ENCODE results near the gene TAF1B.
A peak's percentile ranks its signal among the peaks of the same experiment; 100 is the strongest.

The TAF1B gene

DNA sequence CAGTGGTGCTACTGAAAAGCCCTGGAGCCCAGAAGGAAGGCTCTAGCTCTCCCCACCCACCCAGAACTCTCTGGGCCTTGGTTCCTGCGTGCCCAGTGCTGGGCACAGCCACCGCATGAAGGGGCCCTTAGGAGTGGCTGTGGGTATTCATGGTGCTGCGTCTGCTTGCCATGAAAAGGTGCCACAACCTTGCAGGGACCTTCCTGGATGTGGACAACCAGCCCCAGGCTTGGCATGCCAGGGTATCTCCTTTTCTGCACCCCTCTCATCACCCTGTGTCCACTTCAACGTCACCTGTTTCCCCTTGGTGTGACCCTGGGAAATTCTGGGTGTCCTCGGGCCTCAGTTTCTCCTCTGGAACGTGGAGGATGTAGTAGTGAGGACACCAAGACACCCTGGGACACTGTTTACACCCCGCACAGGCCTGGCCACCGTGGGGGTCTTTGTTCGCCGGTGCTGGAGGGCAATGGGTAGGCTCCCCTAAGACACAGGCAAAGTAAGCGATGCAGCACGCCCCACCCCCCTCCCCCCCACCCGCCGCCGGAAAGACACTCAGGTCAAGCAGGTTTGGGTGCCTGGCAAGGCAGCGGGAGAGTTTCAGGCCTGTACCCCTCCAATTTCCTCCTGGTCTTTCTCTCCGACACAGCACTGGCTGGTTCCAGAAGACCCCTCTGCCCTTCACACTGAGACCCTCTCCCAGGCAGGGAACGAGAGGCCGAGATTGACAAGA is 34.8 kb upstream of the TAF1B start:
- no peak for DNase-seq (ENCODE audit: low spot score)

DNA sequence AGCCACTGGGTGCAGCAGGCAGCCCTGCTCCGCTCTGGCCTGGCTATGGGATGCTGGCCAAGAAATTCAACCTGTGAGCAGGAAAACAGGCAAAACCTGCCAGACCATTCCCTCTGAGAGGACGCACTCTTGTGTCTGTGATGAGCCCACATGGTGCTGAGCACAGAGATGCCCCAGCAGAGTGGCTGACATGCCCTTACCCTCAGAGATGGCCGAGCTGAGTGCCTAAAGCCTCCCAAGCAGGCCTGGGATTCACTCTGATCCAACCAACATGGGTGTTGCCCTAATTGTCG is 34.3 kb upstream of the TAF1B start:
- DNase-seq (ENCODE audit: low spot score) = no peak

DNA sequence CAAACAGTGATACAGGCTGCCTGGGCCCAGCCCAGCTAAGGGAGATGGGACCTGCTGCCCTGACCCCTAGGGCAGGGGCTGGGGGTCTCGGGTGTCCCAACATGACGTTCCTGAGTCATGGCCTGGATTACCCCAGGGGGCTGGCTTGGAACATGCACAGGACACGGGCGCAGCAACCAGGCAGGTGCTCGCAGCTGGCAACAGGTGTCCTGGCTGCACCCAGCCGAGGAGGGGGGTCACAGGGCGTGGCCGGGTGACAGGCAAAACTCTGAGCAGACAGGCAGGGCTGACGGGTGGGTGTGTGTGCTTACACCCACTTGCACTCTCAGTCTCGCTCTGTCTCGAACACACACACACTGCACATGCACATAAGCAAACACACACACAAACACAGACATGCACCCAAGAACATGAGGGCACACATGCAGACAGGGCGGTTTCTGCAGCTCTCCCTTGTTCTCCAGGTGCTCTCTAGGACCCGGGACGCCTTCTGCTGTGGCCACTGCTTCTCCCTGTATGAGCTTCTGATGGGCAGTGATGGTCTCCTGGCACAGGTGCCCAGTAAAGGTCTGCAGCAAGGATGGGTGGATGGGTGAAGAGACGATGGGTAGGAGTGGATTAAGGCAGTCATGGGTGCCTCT is 33.7 kb upstream of the TAF1B start:
- no peak for DNase-seq (ENCODE audit: low spot score)

DNA sequence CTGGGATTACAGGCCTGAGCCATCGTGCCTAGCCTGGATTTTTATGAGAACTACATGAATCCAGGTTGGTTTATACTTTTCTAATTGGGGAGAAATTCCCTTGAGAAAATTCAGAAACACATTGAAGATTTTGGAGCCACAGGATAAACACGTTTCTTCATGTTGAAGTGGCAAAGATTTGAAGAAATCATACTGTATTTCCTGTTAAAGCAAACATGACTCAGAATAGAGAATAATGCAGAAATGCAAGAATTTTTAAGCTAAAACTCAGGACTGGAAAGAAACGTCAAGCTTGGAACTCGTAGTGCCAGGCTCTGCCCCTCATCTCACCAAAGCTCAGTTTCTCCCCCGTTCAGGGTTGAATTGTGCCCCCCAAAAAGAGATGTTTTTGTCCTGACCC is 32.1 kb upstream of the TAF1B start:
- no peak for DNase-seq (ENCODE audit: low spot score)

DNA sequence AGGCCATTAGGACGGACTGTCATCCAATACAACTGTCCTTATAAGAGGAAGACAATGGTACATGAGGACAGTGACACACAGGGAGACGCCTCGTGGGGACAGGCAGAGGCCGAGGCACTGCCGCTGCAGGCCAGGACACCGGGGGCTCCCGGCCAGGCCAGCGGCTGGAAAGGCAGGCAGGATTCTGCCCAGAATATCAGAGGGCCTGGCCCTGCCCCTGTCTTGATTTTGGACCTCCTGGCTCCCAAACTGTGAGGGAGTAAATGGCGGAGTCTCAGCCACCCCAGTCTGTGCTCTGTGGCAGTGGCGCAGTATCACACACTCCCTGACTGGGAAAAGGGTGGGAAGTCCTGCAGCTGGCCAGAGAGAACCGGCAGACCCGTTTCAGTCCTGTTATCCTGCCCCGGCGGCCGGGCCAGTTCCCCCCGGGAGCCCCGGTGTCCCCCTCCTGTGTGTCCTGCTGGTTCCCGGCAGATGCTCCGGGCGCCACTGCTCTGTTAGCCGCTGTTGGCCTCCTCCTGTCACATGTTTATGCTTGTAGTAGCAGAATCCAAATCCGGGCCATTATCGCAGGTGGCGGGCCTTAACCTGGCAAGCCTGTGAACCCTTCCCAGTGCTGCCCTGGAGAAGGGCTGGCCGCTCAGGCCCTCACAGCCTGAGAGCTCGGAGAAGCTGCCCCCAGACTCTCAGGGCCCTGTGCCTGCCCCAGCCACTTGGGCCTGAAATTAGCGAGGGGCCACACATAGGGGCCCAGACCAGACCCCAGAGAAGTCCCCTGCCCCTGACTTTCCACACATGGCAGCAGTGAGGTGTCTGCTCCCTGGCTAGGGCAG is 31.4 kb upstream of the TAF1B start:
- DNase-seq (ENCODE audit: low spot score) = no peak

DNA sequence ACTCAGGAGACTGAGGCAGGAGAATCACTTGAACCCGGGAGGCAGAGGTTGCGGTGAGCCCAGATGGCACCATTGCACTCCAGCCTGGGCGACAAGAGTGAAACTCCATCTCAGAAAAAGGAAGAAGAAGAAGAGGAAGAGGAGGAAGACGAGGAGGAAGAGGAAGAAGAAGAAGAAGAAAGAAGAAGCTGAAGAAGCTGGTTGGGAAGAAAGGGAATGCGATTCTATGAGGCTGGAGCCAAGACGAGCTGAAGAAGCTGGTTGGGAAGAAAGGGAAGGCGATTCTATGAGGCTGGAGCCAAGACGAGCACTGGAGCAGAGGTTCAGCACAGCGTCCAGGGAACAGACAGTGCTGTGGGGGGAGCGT is 30.3 kb upstream of the TAF1B start:
- DNase-seq (ENCODE audit: low spot score) = no peak

DNA sequence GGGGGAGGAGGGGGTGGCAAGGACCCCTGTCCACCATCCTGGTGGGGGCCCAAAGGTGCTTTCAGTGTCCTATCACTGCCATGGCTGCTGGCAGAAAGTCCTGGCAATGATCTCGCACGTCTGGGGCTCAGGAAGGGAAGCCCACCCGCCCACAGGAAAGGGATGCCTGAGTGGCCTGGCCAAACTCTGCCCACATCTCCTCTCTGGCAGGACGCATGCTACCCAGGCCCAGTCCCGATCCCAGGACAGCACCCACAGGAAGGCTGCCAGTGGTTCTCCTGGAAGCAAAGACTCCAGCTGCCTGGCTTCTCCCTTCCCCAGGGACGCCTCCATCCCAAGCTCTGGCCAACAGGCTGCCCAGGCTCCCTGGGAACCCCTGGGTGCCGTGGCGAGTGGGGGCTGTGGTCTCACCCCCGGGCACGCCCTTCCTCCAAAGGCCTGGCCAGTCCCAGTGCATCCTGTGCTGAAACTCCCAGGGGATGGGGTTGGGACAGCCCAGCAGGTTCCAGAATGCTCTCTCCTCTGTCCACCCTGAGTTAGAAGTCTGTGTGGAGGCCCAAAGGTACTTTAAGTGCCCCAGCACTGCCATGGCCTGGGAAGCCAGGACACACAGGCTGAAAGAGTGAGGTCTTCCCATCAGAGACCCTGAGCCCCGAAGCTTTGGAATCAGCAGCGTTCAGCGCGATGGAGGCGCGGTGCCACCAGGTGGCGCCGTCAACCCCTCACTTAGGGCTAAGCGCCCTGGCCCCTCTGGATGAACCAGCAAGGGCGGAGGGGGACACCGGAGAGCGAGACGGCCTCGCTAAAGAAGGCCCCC is 29.8 kb upstream of the TAF1B start:
- peak; percentile 56 for DNase-seq (ENCODE audit: low spot score)

DNA sequence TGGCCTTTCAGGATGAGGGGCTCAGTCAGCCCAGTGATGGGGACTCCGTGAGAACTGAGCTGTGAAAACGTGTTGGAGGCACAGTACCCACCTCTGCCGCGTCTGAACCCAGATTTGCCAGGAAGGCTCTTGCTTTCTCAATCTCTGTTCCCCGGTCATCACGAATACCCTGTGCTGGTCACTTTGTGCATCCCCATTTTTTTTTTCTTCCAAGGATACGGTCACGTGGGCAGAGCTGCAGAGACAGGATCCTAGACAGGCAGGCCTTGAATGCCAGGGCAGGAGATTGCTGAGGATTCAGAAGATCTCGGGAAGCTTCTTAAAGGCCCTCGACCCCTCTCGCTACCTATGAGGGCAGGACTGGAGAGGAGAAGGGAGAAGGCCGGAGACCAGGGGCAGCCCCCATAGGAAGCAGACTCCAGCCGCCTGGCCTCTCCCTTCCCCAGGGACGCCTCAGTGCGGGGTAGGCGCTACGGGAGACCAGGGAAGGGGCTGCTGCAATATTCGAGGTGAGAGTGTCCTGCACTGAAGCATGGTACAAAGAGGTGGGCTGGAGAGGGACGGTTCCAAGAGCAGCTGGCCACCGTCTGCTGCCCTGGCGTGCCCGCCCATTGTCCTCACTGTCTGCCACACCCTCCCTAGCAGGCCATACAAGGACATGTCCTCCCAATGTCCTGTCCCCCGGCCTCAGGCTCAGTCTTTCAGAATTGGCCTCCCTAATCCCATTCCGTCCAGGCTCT is 29.0 kb upstream of the TAF1B start:
- DNase-seq (ENCODE audit: low spot score) = no peak

DNA sequence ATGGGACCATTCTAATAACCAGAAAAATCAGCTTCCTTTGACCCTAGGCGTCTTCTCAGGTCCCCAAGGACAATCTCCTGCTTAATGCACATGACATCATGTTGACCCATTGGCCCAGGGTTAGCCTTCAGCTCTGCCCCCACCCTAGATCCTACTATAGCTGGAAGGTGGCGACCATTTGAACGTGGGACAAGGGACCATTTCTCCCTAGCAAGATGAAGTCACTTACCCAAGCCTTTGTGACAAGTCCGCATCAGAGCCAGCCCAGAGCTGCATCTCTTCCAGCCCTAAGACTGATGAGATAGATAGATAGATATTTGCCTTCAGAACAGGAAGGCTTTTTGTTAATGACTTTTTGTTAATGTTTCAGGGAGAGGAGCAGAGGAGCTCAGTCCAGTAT is 28.2 kb upstream of the TAF1B start:
- no peak for DNase-seq (ENCODE audit: low spot score)

DNA sequence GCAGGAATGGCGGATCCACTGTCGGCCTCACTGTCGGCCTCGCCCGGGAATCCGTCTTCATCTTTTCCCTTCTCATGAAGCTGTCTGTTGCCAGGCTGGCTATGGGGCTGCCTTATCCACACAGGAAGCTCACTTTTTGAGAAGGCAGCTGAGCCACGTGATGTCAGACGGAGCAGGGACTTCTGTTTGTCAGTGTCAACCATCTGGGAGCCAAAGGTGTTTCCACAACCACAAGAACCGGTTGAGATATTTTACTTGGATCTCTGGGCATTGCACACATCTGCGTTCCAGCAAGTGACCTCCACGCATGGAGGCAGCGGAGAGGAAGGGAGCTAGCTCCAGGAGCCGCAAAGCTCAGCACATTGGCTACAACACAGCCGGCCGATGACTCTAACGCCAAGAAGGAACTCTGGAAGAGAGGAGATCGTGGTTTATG is 27.4 kb upstream of the TAF1B start:
- no peak for DNase-seq (ENCODE audit: low spot score)

DNA sequence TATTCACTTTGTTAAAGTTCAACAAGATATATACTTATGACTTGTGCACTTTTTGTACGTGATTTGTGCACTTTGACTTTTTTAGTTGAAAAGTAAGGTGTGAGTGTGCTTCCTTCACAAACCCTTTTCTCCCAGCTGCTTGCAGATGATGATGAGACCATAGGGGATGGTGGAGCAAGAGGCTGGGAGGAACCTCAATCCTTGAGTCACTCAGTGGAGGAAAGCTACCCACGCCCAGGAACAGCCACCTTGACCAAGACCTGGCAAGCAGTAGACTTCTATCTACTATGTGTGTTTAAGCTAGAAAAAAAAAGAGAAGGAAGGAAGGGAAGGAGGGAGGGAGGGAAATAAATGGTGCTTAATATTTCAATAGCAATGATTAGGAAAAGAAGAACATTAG is 25.2 kb upstream of the TAF1B start:
- DNase-seq (ENCODE audit: low spot score) = no peak

DNA sequence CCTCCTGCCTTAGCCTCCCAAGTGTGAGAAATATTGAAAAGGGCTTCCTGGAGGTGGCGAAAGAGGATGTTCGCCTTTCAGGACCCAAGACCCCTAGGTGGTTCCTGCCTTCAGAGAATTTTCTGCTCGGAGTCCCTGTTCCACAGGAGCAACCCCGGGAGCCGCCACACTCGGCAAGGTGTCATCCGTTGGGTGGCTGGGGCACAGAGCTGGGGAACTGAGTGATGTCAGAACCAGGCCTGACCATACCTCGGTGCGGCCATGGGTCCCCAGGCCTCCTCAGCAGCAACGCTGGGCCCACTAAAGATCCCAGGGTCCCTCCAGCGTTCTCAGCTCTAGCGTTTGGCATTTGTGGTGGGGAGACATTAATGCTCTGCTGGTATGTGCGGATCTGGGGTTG is 23.7 kb upstream of the TAF1B start:
- DNase-seq (ENCODE audit: low spot score) = no peak

DNA sequence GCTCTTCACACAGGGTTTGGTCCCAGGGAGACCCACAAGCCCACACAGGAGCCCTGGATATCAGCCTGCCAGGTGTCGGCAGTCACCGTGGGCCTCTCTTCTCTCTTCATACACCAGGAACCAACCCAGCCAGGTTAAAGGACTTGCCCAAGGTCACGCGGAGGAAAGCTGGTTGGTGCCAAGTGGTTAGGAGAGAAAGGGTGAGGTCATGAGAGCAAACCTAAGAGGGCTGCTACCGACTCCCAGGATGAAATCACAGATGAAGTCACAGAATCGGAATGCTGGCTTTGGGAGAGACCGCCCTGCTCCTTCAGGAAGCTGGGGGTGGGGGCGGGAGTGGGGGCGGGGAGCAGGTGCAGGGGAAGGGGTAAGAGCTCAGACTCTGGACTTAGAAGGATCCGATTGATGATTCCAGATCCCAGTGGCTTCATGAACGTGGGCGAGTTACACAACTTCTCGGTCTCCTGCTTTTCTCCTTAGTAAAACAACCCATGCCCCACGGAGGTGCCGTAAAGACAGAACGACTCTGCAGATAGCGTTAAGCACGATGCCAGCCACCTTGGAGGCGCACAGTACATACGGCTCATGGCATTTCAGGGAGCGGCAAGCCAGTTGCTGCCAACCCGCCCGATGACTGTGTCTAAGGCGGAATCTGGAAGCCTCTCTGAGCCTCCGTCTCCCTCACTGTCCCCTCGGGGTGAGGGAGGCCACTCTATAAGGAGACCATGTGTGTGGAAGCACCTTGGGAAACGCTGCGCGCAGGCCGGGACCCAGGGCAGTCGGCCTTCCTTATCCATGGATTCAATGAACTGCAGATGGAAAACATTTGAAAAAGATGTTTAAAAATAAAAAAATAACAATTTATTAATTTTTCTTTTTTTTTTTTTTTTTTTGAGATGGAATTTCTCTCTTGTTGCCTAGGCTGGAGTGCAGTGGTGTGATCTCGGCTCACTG is 23.0 kb upstream of the TAF1B start:
- no peak for DNase-seq (ENCODE audit: low spot score)

DNA sequence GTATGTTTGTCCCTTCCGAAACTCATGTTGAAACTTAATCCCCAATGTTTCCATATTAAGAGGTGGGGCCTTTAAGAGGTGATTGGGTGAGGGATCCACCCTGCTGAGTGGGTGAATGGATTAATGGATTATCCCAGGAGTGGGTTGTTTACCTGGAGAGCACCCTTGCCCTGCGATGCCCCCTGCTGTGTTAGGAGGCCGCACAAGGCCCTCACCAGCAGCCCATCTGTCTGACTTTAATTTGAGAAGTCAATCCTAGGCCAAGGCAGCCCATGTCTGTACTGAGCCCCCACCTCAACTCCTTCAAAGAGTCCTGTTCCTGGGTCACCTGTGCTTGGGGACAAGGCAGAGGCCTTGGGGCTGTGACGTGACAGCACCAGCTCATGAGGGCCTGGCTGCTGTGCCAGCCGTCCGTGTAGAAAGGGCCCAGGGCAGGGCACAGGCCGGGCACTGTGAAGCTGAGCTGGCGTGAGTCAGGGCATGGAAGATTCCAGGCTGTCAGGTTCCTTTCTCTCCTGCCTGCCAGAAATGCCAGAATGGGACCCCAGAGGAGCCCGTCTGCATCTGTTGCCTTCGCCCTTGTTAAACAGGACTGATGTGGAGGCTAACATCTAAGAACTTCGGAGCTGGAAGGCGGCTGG is 21.3 kb upstream of the TAF1B start:
- no peak for DNase-seq (ENCODE audit: low spot score)

DNA sequence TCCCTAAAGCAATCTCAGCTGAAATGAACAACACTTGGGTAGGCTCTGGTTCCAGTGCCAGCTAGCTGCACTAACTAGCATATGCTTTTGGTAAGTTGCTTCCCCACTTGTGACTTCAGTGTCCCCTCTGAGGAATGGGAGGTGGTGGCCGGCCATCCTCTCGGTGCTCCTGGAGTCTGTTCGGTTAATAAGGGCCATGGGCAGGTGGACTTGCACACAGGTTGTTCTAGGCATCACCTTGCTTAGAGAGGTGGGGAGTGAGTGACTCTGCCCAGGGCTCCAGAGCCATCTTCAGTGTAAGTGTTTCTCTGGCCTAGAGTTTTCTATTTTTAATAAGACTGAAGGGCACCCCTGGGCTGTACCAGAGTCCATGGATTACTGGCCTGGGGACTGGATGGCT is 18.8 kb upstream of the TAF1B start:
- no peak for DNase-seq (ENCODE audit: low spot score)

DNA sequence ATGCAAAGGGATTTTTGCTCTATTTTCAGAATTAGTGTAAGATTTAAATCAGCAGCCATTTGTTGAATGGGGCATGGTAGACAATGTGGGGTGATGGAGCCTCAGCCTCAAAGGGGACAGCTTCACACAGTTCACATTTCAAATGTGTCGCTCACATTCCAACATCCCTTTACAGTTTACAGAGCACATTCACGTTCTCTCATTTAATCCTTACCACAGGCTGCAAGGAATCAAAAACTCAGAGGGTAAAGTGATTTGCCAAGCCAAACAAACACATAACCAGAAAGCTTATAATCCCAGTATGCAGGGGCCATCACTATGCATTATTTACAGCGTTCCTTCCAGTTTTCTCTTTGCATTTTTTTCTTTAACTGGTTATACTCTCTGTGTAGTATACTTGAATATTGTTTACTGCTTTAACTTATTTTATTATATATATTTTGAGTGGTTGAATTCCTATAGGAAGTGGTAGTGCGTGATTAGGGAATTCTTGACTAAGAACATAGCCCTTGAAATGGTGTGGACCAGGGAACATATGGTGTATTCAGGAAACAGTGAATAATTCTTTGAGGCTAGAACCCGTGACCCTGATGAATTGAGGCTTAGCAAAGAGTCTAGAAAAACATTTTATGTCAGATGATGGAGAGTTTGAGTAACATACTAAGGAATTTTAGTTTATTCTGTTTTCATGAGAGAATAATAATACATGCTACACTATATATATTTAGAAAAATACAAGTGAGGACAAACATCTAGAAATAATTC is 18.1 kb upstream of the TAF1B start:
- no peak for DNase-seq (ENCODE audit: low spot score)

DNA sequence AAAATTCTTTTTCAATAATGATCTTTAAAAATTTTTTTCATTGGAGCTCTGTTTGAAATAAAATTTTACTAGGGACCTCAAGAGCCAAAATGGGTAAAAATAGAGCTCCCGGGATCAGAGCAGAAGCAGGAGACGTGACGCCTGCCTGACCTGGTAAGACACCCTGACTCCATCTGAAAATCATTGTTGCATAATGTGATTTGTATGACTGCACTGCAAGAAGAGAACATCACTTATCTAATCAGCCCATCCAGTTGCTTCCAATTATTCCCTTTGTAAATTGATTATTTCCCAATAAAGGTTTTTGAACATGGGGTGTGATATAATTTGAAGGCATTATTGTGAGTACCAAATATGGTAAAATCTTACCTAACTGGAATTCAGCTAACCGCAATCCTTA is 17.1 kb upstream of the TAF1B start:
- no peak for DNase-seq (ENCODE audit: low spot score)

DNA sequence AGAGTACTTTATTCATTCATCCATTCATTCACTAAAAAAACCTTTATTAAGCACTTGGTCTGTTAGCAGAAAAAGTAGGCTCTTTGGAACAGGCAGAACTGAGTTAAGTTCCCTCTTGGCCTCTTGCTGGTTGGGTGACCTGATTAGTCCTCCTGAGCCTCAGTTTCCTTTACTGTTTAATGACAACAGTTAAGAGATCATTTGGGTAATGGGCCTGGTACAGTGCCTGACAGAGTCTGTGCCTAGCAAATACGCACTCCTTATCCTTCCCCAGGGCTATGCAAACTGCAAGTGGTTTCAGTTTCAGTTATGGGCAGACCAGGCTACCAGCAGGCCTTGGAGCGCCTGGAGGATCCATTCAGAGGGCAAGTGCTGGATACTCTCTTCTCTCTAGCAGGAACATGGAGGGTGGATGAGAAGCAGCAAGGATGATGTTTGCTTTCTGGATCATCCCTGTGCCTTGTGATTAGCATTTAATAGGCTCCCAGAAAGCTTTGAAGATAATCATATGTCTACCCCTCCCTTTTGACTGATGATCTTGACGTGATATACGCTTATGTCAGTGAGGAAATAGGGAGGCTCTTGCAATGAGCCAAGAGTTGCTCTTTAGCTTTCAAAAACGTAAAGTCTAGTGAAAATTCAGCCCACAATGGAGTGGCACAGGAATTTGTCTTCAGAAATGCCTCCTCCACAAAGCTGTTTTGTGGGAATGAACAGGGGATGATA is 12.4 kb upstream of the TAF1B start:
- DNase-seq (ENCODE audit: low spot score) = no peak

DNA sequence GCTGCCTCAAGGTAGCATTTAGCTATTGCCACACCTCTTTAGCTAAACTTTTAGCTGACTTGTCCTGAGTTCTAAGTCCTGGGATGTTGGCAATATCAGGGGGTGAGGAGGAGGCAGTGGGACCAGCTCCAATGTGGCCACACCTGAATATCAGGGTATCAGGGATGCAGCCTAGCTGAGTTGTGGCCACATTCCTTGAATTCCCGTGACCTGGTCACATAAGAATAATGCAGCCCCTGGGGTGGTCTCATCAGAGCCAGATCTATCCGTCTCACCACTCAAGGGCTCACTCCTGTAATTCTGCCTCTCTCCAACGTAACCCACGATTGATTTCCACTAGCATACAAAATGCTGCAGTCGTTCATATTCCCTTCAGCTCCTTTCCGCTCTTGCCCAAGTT is 11.6 kb upstream of the TAF1B start:
- DNase-seq (ENCODE audit: low spot score) = no peak
